Parathyroid adenoma (tissue), 2 donors: ENCODE measurements around the gene NAV1.

Experiments used
- H2AFZ ChIP-seq: fragments of 300-600 bp; sonication (generic); one replicate; pipeline ENCODE4 v1.7.0; 2017; ENCODE audit warnings: antibody characterized with exemption, mild to moderate bottlenecking
- H3K27ac ChIP-seq: fragments of 300-600 bp; sonication (generic); one replicate; pipeline ENCODE4 v1.7.0; 2017
- H3K27me3 ChIP-seq: fragments of 300-600 bp; sonication (generic); one replicate; pipeline ENCODE4 v1.7.0; 2017; ENCODE audit warnings: low read length; ENCODE audit not compliant: control insufficient read depth, insufficient read depth
- H3K36me3 ChIP-seq: fragments of 300-600 bp; sonication (generic); one replicate; pipeline ENCODE4 v1.7.0; 2017; ENCODE audit warnings: low read length; ENCODE audit not compliant: control insufficient read depth, insufficient read depth
- H3K4me1 ChIP-seq: fragments of 300-600 bp; sonication (generic); one replicate; pipeline ENCODE4 v1.7.0; 2017; ENCODE audit warnings: control low read depth
- H3K4me2 ChIP-seq: fragments of 300-600 bp; sonication (generic); one replicate; pipeline ENCODE4 v1.7.0; 2017; ENCODE audit warnings: low read length
- H3K4me3 ChIP-seq: fragments of 300-600 bp; sonication (generic); one replicate; pipeline ENCODE4 v1.7.0; 2017; ENCODE audit warnings: low read depth, low read length
- H3K79me2 ChIP-seq: fragments of 300-600 bp; sonication (generic); one replicate; pipeline ENCODE4 v1.7.0; 2017; ENCODE audit warnings: control low read depth
- H3K9ac ChIP-seq: fragments of 300-600 bp; sonication (generic); one replicate; pipeline ENCODE4 v1.7.0; 2017; ENCODE audit warnings: mild to moderate bottlenecking
- H3K9me3 ChIP-seq: fragments of 300-600 bp; sonication (generic); one replicate; pipeline ENCODE4 v1.7.0; 2017; ENCODE audit warnings: low read length; ENCODE audit not compliant: control insufficient read depth
- CTCF ChIP-seq: fragments of 300-600 bp; sonication (generic); IDR thresholded peaks from one replicate; pipeline ENCODE4 v1.7.0; 2017; ENCODE audit warnings: antibody characterized with exemption, mild to moderate bottlenecking
- donor health status: primary hyperparathyroidism.

NAV1 gene

GRCh38 chr1:201493757-201494617 is 44.9 kb upstream of the NAV1 start:
- no peak for TF ChIP-seq CTCF
- Histone ChIP-seq H3K27ac (peak overlapping the region; percentile 57), H3K79me2 (peaks cover 23% of the 10 kb centered on the region), H3K27me3 (no peaks in the 10 kb centered on the region), H3K4me1 (peaks cover 37% of the 10 kb centered on the region), H3K9ac (no peak overlapping the region), H3K4me2 (peak overlapping the region; percentile 42), H2AFZ (no peak overlapping the region), H3K4me3 (no peak overlapping the region), H3K36me3 (no peaks in the 10 kb centered on the region), H3K9me3 (no peaks in the 10 kb centered on the region)

GRCh38 chr1:201495551-201496295 is 43.2 kb upstream of the NAV1 start:
- Histone ChIP-seq H2AFZ (no peak overlapping the region), H3K27me3 (no peaks in the 10 kb centered on the region), H3K36me3 (no peaks in the 10 kb centered on the region), H3K79me2 (peaks cover 38% of the 10 kb centered on the region), H3K4me2 (no peak overlapping the region), H3K4me1 (peaks cover 40% of the 10 kb centered on the region), H3K27ac (peak overlapping the region; percentile 56), H3K9me3 (no peaks in the 10 kb centered on the region), H3K4me3 (no peak overlapping the region), H3K9ac (no peak overlapping the region)
- no peak for TF ChIP-seq CTCF

- Histone ChIP-seq H3K9ac (no peak overlapping the region), H3K4me1 (peaks cover 45% of the 10 kb centered on the region), H2AFZ (no peak overlapping the region), H3K36me3 (no peaks in the 10 kb centered on the region), H3K79me2 (peaks cover 43% of the 10 kb centered on the region), H3K27me3 (no peaks in the 10 kb centered on the region), H3K4me3 (no peak overlapping the region), H3K4me2 (no peak overlapping the region), H3K9me3 (no peaks in the 10 kb centered on the region), H3K27ac (peak overlapping the region; percentile 56)
- no peak for TF ChIP-seq CTCF
Measured at GRCh38 chr1:201496296-201496690, 42.6 kb upstream of the NAV1 start.

DNA sequence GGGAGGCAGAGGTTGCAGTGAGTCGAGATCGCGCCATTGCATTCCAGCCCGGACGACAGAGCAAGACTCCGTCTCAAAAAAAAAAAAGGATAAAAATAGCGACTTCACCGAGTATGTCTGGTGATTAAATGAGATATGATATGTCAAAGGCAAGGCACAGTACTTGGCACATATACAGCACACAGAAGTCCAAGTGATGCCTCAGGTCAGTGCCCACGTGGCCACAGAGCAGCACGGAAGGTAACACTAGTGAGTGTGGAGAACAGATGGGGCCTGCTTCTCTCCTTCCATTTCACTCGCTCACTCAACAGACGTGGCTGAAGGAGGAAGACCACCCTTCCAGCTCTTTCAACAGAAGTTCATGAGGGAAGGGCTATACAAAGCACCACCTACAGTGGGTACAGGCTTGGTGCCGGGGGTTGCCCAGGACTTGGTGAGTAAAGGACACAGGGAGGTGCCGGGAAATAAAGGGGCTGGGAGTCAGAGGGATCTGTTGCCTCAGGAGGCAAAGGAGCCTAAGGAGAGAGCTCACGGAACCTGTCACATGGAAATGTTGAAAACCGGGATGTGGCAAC is 40.9 kb upstream of the NAV1 start:
- Histone ChIP-seq H3K9ac (no peak overlapping the region), H3K27me3 (no peaks in the 10 kb centered on the region), H3K4me1 (peaks cover 56% of the 10 kb centered on the region), H3K27ac (no peak overlapping the region), H3K9me3 (no peaks in the 10 kb centered on the region), H3K4me2 (no peak overlapping the region), H3K4me3 (no peak overlapping the region), H3K79me2 (peaks cover 37% of the 10 kb centered on the region), H2AFZ (no peak overlapping the region), H3K36me3 (no peaks in the 10 kb centered on the region)
- no peak for TF ChIP-seq CTCF
